NCI-H446 (cell line): Measurements from ENCODE around the gene SH3BP1.
"Not testable (repeated sequence)": the region's sequence is repeated elsewhere in the genome, so short reads cannot be mapped to it uniquely, and the experiment has no call there.

Source experiments
- DNase-seq, 2 experiments: peaks; one replicate each; lab custom pipeline; 2025; lab: John Stamatoyannopoulos, UW

SH3BP1 gene

DNA sequence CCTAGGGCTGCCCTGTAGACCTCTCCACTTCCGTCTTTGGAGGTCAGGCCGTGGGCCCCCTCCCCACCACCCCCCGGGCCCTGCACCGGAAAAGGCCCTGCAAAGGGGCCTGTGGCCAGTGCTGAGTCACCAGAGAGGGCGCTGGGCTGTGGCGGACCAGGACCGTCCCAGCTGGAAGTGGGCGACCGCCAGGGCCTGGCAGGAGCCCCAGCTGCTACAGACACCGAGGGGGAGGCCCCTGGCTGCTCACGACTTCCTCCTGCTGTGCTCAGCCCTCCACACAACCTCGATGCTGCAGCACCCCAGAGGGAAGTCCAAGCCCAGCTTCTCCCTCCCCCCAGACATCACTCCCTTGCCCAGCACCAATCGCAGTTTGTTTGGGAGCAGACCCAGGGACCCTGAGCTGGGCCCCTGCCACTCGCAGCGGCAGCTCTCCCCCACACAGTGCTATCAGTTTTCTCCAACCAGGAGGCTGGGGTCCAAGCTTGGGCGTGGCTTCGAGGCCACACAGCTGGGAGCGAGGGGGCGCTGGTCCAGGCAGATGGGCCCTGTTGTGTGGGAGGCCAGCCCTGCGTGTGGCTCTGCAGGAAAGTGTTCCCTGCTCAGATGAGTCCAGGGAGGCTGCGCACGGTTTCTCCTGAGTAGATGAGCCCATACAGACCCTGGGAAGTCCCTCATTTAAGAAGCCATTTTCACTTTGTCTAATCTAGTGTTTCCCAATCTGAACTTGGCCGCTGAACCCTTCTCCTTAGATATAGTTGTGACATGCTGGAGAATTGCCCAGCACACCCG lies 5.6 kb upstream of the SH3BP1 start:
- peak in 1 of 2 experiments; percentile 74 for DNase-seq

- DNase-seq = no peak
These were observed 5.0 kb upstream of the SH3BP1 start for GRCh38 chr22:37634417-37634924.

GRCh38 chr22:37635157-37635556 lies 4.3 kb upstream of the SH3BP1 start:
- no peak for DNase-seq

DNA sequence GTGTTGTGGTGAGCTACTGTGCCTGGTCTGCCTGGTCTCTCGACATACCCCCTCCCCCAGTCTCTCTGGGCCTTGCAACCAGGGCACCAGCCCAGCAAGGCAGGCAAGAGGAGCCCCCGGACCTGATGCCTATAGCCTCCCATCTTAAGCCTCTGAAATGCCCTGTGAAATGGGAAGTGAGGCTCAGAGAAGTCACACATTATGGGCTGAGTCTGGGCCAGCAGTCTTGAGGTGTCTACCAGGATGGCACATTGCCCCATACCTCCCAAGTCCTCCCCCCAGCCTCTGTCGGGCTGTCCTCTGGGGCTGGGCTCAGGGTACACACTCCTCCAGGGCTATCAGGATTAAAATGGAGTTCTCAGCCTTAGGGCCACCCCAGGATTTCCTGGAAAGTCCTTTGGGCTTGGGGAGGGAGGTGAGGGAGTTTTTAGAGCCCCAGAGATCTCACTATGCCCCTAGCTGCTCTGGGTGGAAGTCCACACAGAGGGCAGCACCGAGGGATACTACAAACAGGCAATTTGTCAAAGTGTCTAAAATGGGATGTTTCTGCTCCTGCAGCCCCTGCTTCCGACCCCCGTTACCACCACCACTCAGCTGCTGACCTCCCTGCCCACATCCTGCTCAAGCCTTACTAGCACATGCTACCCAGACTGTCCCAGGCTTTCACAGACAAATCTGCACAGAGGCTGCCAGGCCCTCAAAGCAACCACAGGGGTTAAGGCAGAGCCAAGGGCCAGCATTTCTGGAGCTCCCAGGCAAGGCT lies 3.1 kb upstream of the SH3BP1 start:
- no peak for DNase-seq

- DNase-seq = no peak
These were observed 2.6 kb upstream of the SH3BP1 start for GRCh38 chr22:37636949-37637273.

- no peak for DNase-seq
These were observed 939 bp upstream of the SH3BP1 start for GRCh38 chr22:37638391-37639069.

DNA sequence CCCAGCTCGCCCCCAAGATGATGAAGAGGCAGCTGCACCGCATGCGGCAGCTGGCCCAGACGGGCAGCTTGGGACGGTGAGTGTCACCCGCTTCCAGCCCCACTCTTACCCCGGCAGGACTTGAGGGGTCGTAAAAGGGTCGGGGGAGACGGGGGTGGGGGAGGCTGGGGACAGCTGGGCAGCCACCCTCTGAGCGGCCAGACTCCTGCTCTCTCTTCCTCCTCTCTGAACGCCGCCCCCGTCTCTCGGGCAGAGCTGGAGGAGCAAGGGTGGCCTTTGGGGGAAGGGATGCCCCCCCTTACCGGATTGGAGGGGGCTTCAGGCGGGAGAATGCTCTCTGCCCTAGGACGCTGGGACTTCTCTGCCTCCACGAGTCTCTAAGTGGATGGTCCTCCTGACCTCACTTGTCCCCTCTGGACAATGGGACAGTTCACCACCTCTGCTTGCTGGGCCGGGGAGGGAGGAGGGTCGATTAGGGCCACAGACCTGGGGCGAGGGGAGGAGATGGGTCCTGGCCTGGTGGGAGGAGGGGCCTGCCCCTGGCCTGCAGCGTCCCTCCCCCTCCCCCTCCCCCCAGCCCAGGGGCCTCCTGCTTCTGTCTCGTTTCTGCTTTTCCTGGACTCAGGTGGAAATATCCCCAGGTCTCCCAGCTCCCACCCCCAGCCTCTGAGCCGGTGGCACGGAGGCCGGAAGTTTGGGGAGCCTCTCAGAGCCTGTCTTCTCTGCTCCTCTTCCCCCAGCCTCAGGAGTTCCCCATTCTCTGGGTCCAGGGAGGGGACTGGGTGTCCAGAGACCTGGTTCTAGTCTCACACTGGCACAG lies 512 bp downstream of the SH3BP1 start:
- DNase-seq = no peak

GRCh38 chr22:37640591-37641560 lies 1.4 kb downstream of the SH3BP1 start:
- DNase-seq = no peak

GRCh38 chr22:37641561-37641949 lies 2.1 kb downstream of the SH3BP1 start:
- no peak for DNase-seq

- DNase-seq = peak; percentile 47 to 84
These were observed 3.9 kb downstream of the SH3BP1 start for GRCh38 chr22:37643225-37643847.

DNA sequence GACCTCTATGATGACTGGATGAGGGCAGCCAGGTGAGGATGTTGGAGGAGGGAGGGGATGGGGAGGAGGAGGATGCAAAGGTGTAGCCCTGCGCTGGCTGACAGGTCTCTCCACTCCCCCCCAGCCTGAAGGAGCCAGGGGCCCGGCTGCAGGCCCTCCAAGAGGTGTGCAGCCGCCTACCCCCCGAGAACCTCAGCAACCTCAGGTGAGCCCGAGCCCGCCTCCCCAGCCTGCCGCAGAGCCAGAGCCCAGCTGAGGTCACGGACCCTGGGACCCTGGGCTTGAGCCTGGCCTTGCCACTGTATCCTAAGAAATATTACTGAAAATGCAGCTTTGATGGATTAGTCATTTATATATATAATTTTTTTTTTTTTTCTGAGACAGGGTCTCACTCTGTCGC lies 7.8 kb downstream of the SH3BP1 start:
- DNase-seq = no peak

DNA sequence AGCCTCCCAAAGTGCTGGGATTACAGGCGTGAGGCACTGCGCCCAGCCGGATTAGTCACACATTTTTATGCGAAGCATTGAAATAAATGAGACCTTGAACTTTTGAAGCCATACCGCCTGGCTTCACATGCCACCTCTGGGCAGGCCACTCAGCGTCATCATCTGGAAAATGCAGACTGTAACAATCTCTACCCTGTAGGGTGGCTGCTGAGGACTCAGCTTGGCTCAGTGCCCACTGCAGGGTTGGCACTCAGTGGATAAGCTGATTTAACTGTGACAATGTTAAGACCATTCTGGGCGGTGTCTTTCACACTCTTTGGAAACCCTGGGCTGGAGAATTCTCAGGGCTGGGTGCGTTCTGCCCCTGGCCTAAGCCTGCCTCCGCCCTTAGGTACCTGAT lies 8.5 kb downstream of the SH3BP1 start:
- DNase-seq = no peak

DNA sequence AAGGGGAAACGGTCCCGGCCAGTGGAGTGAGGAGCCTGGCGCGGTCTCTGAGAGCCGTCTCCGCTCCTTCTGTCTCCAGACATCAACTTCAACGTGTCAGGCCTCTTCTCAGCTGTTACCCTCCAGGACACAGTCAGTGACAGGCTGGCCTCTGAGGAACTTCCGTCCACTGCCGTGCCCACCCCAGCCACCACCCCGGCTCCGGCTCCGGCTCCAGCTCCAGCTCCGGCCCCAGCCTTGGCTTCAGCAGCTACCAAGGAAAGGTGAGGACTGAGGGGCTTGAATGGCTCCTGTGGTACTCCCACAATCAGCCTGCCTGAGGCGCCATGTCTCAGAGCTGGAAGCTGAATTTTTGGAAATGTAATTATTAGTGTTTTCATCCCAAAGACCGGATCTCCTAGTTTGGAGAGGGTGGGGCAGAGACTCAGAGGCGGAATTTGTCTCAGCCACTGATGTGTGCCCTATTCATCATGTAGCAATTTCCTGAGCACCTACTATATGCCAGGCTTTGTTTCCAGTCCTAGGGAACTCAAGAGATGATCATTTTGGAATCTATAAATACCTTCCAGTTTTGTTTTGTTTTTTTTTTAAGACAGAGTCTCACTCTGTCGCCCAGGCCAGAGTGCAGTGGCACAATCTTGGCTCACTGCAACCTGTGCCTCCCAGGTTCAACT lies 11.1 kb downstream of the SH3BP1 start:
- no peak for DNase-seq

DNA sequence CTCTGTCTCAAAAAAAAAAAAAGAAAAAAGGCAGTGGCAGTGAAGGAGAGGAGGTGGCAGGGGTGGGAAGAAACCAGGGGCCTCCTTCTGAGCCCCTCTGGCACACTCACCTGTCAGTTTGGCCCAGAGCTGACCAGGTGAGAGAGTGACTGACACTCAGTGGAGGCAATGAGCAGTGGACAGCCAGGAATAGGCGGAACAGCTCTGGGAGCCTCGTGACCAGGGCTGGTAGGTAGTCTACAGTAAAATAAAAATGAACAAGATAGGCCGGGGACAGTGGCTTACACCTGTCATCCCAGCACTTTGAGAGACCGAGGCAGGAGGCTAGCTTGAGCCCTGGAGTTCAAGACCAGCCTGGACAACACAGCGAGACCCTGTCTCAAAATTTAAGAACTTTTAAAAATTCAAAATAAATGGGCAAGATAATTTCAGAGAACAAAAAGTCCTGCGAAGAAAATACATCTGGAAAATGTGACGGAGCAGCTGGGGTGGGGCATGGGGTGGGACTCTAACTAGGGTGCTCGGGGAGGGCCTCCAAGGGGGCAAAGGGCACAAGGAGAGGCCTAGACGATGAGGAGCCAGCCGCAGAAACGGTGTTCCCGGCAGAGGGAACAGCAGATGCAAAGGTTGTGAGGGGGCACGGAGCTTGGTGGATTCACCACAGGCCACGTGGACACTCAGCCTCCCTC lies 15.2 kb downstream of the SH3BP1 start:
- no peak for DNase-seq

DNA sequence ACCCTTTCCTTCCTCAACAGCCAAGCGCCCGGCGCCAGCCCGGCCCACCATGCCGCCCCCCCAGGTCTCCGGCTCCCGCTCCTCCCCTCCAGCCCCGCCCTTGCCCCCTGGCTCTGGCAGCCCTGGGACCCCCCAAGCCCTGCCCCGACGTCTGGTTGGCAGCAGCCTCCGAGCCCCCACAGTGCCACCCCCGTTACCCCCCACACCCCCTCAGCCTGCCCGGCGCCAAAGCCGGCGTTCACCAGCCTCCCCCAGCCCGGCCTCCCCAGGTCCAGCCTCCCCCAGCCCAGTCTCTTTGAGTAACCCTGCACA lies 15.7 kb downstream of the SH3BP1 start:
- no peak for DNase-seq

DNA sequence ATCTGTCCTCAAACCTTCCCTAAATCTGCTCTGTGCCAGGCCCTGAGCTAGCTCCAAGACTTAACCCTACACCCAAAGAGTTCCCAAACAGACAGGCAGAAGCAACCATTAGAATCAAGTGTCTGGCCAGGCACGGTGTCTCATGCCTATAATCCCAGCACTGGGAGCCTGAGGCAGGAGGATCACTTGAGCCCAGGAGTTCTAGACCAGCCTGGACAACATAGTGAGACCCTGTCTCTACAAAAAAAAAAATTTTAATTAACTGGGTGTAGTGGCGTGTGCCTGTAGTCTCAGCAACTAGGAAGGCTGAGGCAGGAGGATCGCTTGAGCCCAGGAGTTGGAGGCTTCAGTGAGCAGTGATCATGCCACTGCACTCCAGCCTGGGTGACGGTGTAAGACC lies 17.1 kb downstream of the SH3BP1 start:
- not testable (repeated sequence) for DNase-seq

- DNase-seq = no peak
These were observed 18.2 kb downstream of the SH3BP1 start for GRCh38 chr22:37657590-37658132.

- DNase-seq = peak; percentile 99
These were observed 18.9 kb downstream of the SH3BP1 start, which contains the start of gene PDXP for GRCh38 chr22:37658133-37659065. PDXP (plus strand) TSS chr22:37658723; CDS start chr22:37658783, 60 bp downstream.
